GM18526 (cell line): ENCODE measurements around the gene ATG101.

ENCODE experiments used
- POLR2A ChIP-seq: IDR thresholded peaks from 3 replicates; pipeline ENCODE4 v1.6.1; 2011; ENCODE audit not compliant: insufficient read length; ENCODE audit errors: extremely low read depth

Gene ATG101

DNA sequence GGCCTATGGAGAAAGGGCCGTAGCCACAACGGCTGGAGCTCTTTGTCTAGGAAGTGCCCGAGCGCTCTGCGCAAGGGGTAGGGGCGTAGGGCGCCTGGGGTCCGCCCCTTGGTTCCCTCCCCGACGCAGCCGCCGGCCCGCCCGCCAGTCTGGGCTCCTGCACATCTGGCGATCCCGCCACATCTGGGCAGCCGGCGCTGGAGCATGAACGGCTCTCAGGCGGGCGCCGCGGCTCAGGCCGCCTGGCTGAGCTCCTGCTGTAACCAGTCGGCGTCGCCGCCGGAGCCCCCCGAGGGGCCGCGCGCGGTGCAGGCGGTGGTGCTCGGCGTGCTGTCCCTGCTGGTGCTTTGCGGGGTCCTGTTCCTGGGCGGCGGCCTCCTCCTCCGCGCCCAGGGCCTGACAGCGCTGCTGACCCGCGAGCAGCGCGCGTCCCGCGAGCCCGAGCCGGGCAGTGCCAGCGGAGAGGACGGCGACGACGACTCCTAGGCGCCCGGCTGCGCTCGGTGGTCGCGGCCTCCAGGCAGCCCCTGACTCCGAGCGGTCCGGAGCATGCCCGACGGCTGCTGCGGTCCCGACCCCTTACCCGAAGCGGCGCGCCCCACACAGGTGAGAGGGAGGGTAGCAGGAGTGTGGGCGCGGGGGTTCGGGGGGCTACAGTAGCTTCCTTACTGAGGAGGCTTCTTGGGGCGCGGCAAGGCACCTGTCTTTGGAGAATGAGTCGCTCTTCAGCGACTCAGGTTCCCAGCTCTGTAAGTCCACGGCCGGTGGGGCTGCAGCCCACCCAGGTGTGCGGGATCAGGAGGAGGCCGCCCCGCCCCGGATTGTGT is 10.0 kb downstream of the ATG101 start, which contains the start of gene SMIM41:
Gene SMIM41 (plus strand): TSS at position 129 of the 827 bp plus-strand sequence. CDS start 76 bp downstream, at position 205.
- TF ChIP-seq POLR2A: no peak

GRCh38 chr12:52080403-52081251 is 10.8 kb downstream of the ATG101 start:
- no peak for TF ChIP-seq POLR2A

DNA sequence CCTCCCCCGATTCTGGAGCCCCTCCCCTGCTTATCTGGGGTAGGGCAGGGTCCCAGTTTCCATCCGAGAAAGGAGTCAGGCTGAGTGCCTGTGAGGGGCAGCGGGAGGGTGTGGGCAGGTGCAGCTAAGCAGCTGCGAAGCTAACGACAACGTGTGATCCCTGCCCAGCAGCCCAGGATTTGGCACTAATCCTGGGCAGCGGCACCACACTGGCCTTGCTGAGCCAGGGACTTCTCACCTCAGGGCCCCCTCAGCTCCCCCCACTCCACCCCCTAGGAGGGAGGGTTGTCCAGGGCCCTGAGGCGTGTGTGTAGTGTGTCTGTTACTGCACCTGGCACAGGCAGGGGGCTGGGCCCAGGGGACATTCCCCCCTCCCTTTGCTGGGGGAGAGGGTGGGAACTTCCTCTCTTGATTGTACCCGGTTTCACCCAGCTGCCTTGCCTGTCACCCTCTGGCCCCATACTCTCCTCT is 11.5 kb downstream of the ATG101 start:
- no peak for TF ChIP-seq POLR2A

DNA sequence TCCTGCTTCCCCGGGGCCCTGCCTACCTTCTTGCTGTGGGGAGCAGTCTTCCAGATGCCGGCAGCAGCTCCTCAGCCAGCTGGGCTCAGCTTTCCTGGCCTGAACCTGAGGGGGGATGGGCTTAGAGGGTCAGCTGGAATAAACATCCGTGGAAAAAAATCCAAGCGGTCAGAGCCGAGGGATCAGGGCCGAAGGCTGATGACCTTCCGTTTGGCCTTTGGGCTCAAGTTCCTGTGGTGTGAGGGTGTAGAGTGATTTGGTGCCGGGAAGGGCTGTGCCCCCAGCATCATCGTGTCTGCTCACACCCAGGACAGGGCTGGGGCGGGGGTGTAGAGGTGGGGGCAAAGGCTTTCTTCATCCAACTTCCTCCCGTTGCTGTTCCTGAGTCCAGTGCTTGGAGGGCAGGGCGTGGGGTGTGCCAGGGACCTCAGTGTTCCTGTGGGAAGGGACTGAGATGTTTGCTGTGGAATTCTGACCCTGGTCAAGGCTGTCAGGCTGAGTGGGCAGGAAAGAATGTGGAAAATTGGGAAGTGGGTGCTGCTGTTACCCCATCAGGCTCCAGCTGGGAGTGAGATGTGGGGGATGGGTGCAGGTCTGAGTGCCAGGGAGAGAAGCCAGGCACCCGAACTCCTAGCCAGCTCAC is 12.4 kb downstream of the ATG101 start:
- no peak for TF ChIP-seq POLR2A

GRCh38 chr12:52082669-52082987 is 12.8 kb downstream of the ATG101 start:
- TF ChIP-seq POLR2A: no peak

- TF ChIP-seq POLR2A: no peak
Measured at GRCh38 chr12:52082988-52083637, 13.3 kb downstream of the ATG101 start.

DNA sequence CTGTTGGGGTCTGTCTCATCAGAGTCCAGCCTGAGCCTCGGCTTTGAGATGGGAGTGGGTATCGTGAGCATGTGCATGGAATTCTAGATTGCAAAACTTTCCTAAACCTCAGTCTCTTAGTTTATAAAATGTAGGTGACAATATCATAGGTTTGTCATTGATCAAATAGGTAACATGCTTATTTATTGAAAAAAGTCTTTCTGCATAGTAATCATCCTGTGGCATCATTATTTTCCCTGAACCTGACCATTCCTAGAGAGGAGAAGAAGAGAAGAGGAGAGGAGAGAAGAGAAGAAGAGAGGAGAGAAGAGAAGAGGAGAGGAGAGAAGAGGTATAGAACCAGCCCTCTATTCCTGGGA is 13.8 kb downstream of the ATG101 start:
- TF ChIP-seq POLR2A: no peak

DNA sequence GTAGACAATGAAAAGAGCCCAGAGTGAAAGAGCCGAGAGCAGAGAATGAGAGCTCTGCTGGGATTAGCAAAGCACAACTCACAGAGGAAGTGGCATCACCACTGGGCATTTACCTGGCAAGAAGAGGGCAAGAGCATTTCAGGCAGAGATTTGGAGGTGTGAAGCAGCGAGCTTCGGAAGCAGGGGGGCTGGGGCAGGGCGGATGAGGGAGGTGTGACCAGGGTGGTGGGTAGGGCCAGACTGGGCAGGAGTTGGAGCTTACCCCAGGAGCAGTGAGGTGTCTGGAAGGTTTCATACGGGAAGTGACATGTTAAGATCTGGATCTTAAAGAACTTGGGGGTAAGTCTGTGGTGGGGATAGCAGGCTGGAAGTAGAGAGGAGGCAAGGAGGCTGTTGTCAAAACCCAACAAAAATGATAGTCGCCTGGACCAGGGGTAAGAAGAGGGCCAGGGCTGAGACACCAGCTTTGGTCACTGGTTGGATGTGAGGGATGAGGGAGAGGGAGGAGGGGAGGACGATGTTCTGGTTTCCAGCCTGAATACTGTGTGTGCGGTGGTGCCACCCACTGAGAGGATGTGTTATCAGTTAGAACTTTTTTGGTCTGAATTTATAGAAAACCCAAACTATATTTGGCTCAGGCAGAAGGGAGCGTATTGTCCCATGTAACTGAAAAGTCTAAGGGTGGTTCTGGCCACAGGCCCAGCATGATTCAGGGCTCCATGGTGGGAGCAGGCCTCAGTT is 14.9 kb downstream of the ATG101 start:
- no peak for TF ChIP-seq POLR2A

GRCh38 chr12:52085682-52086180 is 16.0 kb downstream of the ATG101 start:
- no peak for TF ChIP-seq POLR2A

- no peak for TF ChIP-seq POLR2A
Measured at GRCh38 chr12:52086366-52086765, 16.6 kb downstream of the ATG101 start.

- no peak for TF ChIP-seq POLR2A
Measured at GRCh38 chr12:52086944-52087835, 17.4 kb downstream of the ATG101 start.

DNA sequence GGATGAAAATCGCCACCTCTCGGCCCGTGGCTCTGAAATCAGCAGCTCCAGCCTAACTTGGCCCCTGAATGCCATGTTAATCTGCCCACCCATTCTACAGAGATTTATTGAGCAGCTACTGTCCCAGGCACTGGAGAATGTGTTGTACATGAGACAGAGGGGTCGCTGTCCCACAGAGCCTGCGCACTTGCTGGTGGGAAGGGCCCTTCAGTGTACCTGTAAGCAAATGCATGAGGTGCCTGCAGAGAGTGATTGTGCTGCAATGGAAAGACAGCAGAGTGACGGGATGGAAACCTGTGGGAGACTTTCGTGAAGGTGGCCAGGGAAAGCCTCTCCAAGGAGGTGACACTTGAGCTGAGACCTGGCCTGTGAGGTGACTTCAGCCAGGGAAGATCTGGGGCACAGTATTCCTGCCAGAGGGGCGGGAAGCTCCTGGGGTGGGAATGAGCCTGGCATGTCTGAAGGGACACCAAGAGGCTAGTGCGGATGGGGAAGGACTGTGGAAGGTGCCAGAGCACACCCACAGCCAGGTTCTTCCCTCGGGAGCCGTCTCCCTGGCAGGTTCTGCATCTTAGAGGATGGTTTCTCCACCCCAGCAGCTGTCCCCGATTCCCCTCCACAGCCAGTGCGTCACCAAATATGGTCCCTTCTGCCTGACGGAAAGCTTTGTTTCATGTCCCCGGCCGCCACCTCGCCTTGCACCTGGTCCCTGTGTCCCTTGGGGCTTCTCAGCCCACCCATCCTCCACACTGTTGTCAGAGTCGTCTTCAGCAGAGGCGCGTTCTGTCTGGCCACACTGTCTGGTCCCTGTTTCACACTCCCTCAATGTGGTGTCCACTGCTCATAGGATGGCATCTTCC is 18.4 kb downstream of the ATG101 start:
- TF ChIP-seq POLR2A: no peak

- no peak for TF ChIP-seq POLR2A
Measured at GRCh38 chr12:52089491-52089890, 19.7 kb downstream of the ATG101 start.

- no peak for TF ChIP-seq POLR2A
Measured at GRCh38 chr12:52090291-52090690, 20.5 kb downstream of the ATG101 start.
